GM12878 (cell line): ENCODE results near the gene PSMA7.

Experiments used
- MYB ChIP-seq: fragments of 150-350 bp; IDR thresholded peaks from 2 replicates; pipeline ENCODE4 v1.6.1; 2014; ENCODE audit warnings: mild to moderate bottlenecking, low read depth, low read length, borderline replicate concordance
- SUPT20H ChIP-seq: IDR thresholded peaks from 2 replicates; pipeline ENCODE4 v1.6.1; 2011; ENCODE audit warnings: low read depth, mild to moderate bottlenecking, low read length, moderate library complexity, borderline replicate concordance; ENCODE audit not compliant: control insufficient read depth

DNA sequence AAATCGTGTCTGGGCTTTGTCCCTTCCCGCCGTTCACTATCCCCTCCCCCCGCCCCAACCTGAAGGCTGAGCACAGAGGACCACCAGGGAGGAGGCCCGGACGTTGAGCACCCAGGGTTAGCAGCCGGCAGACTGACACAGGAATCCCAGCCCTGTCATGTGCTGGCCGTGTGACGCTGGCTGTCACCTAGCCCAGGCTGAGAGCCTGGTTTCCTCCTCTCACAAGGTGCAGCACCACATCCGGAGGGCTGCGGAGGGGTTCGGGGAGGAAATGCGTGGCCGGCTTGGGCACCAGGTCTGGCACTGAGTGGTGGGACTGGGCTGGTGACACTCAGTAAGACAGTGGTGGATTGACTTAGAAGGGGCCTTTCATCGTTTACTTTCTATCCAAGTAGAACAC lies 25.5 kb downstream of the PSMA7 start:
- TF ChIP-seq SUPT20H (no peak), MYB (no peak)
